Stimulated activated CD4-positive, alpha-beta T cell treated with anti-CD3 and anti-CD28 coated beads, Interleukin-15, amount 100 ng/mL, for 48 hours (primary cell): ENCODE data around the gene EBF4.
"Not testable (repeated sequence)": the region's sequence is repeated elsewhere in the genome, so short reads cannot be mapped to it uniquely, and the experiment has no call there.

Experiments used
- DNase-seq, 2 donors: peaks; one replicate each; pipeline ENCODE4 v3.0.0-alpha.2; 2020; ENCODE audit warnings: low read depth in 2 of 2

Gene EBF4

GRCh38 chr20:2673453-2673852, 19.1 kb upstream of the EBF4 start:
- no peak for DNase-seq

GRCh38 chr20:2680046-2680445, 12.5 kb upstream of the EBF4 start:
- no peak for DNase-seq

DNA sequence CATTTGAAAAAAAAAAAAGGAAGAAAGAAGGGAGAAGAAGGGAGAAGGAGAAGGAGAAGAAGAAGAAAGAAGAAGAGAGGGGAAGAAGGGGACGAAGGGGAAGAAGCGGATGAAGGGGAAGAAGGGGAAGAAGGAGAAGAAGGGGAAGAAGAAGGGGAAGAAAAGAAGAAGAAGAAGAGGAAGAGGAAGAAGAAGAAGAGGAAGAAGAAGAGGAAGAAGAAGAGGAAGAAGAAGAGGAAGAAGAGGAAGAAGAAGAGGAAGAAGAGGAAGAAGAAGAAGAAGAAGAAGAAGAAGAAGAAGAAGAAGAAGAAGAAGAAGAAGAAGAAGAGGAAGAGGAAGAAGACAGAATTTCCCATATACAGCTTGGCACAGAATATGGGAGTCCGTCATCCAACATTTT, 10.5 kb upstream of the EBF4 start:
- DNase-seq, result not testable (repeated sequence)

GRCh38 chr20:2684817-2685216, 7.8 kb upstream of the EBF4 start:
- DNase-seq, result not testable (repeated sequence)

- no peak for DNase-seq
These were observed 5.1 kb upstream of the EBF4 start for GRCh38 chr20:2687514-2687913.

GRCh38 chr20:2688041-2688591, 4.5 kb upstream of the EBF4 start:
- DNase-seq, result peak; percentile 56 to 74

DNA sequence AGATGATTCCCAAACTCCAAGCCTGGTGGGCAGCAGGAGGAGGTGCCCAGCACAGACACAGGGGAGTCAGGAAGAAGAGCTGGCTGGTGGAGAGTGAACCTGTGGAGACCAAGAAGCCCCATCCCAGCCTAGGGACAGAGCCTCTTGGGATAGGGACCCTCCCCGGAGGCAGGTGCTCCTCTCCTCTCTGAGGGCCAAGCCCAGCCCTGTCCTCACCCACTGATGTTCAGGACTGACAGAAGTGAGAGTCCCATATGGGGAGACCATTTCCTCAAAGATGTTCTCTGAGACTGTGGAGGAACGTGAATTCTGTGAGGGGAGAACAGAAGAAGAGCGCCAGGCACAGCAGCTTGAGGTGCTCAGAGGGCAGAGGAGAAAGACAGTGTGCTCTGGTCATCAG, 2.4 kb upstream of the EBF4 start:
- no peak for DNase-seq

DNA sequence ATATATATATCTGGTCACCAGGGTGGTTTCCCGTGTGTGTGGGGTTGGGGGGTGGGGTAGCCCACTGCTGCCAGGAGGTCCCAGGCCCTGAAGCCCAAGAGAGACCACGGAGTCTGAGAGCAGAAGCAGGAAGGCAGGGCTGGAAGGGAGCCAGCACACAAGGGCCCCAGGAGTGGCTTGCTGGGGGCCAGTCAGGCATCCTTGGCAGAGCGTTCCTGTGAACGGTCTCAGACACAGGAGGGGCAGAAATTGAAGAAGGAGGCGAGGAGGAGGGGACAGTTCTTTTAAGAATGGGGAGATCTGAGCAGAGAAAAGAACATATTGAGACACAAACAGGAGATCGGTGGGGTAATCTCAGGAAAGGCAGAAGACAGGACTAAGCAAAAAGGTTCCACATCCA, 1.9 kb upstream of the EBF4 start:
- DNase-seq, result no peak

DNA sequence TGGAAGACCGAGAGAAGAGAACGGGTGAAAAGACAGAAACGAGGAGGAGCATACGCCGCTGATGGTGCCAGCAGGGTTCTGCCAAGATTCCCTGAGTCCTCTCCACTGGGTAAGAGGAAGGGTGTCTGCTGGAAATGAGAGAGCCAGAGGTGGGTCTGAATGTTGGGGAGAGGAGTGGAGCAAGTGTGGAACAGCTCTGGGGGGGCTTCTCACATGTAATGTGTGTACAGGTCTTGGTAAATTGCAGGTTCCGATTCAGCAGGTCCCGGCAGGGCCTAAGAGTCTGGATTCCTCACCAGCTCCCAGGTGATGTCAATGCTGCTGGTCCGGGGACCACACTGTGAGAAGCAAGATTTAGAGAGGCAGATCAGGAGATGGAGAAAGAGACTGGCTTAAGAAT, 1.5 kb upstream of the EBF4 start:
- DNase-seq, result no peak

DNA sequence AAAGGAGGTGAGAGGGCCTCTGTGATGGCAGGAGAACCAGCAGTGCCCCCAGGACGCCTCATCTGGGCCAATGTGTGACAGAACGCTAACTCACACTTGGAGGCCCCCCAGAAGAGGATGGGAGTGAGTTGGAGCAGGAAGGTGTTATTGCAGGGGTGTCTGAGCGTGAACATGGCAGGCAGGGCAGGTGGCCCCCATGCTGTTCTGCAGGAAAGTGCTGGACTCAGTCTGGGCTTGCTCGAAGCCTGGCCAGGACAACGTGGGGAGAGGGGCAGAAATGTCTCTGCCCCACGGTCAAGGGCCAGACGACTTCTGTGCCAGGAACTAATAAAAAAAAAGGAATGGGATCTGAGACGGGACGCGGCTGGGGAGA, 931 bp upstream of the EBF4 start:
- DNase-seq, result no peak

GRCh38 chr20:2692886-2693285, 306 bp downstream of the EBF4 start:
- DNase-seq, result no peak

DNA sequence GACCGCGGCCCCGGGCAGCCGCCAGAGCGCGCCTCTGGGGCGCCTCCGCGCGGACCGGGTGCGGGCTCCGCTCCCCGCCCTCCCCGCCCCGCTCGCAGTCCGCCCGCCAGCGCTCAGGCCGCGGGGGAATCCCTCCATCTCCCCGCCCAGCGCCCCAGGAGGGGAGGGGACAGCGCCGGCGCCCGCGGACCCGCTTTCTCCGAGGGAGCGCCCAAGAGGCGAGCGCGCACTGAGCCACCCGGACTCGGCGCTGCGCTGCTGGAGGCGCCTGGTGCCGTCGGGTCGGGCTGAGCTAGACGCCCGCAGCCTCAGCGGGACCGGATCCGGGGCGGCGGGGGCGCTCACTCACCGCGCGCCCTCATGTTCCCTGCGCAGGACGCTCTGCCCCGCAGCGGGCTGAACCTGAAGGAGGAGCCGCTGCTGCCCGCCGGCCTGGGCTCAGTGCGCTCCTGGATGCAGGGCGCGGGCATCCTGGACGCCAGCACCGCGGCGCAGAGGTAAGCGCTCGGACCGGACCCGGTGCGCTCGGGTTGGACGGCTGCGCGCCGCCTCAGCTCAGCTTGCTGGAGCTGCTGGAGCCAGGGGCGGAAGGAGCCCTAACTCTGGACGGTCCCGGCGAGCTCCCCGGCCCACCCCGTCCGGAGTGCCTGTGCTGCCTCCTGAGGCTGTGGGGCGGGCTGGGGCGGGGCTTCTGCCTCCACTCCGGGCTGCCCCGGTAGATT, 867 bp downstream of the EBF4 start:
- no peak for DNase-seq

- DNase-seq, result no peak
These were observed 1.5 kb downstream of the EBF4 start for GRCh38 chr20:2694008-2694471.

- no peak for DNase-seq
These were observed 1.9 kb downstream of the EBF4 start for GRCh38 chr20:2694519-2694918.

DNA sequence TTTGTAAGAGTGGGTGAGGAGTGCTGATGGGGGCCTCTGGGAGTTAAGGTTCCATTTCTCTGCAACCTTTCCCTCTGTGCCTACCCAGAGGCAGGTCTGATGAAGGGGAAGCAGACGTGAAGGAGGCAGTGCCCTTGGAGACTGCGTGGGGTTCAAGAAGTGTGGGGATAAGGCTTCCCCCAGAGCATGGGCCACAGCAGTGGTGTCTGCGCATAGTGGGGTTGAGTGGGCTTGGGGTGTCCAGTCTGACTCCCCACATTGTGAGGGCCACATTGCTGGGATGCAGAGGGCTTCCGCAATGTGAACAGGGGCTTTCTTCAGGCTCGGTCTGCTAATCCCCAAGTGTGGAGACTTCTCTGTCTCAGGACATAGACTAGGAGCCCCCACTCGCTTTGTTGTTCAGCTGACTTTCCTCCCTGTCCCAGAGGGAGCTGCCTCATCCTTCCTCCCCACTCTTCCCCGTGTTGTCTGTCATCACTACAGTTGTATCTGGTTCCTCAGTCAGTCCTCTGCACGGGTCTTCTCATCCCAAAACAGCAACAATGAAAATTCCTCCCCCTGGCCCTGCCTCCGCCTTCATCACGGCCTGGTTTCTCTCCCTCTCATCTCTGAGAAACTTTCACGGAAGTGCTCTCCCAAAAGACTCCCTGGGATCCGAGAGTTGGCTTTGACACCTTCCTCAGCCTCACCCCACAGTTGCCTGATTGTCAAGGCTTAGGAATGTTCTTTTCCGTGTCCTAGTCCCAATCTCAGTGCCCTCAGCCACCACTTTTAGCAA, 2.8 kb downstream of the EBF4 start:
- no peak for DNase-seq

GRCh38 chr20:2695984-2696525, 3.5 kb downstream of the EBF4 start:
- DNase-seq, result not testable (repeated sequence)

GRCh38 chr20:2696646-2697045, 4.1 kb downstream of the EBF4 start:
- DNase-seq, result no peak

- no peak for DNase-seq
These were observed 5.2 kb downstream of the EBF4 start for GRCh38 chr20:2697768-2698167.

DNA sequence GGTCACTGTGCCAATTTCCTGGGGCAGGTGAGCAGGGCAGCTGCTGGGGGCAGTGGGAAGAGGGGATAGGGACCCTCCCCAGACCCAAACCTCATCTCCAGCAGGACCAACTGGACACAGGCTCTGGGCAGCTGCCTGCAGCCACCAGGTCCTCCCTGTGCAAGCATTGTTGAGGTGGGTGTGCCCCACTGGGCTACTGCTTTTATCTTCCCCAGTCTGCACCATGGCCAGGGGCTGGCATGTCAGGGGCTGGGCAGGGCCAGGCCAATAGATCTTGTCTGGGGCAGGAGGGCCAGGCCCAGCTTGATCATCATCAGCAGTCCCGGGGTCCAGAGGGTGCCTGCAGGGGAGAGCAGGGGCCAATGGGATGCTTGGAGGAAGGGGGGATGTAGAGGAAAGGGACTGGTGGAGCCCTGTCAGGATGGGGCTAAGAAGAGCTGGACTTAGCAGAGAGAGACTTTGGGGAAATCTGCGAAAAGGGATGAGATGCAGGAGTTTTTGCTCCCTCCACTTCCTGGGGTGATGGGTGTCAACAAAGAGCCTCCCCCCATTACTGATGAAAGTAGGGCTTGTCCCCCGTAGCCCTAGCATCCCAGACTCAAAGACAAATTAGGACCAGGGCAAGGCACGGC, 5.7 kb downstream of the EBF4 start:
- DNase-seq, result no peak

GRCh38 chr20:2698912-2699311, 6.3 kb downstream of the EBF4 start:
- no peak for DNase-seq

DNA sequence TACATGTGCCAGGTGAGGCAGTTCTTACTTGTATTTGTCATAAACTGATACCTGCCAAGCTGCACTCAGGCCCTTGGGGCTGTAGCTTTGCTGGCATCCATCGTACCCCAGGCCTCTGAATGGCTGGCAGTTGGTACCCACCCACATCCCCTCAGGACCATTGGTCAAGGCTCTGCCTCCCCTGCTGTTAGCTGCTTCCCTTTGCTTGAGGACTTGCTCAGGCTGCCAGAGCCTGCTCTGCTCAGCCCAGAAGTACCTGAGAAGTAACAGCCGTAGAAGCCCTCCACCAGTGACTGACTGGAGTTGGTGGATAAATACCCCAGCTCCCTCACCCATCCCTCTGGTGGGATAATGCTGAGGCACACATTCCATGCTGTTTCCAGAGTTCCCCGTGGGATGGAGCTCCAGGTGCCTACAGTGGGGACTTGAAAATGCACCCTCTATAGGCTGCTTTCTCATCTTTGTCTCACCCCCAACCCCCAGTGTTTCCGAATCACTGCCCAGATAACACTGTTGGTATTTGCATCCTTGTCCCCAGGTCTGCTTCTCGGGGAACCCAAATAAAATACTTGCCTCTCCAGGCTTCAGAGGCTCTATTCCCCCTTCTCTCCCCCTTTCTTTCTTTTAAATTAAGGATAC, 7.3 kb downstream of the EBF4 start:
- no peak for DNase-seq
